HG02870 (cell line): ENCODE data around the gene IFT27.

Experiments
- ATAC-seq: cut with Tn5 transposase; IDR thresholded peaks from one replicate; pipeline ENCODE4 v1.9.1; 2021; ENCODE audit warnings: mild to moderate bottlenecking, moderate library complexity; ENCODE audit not compliant: unreplicated experiment

Gene IFT27

DNA sequence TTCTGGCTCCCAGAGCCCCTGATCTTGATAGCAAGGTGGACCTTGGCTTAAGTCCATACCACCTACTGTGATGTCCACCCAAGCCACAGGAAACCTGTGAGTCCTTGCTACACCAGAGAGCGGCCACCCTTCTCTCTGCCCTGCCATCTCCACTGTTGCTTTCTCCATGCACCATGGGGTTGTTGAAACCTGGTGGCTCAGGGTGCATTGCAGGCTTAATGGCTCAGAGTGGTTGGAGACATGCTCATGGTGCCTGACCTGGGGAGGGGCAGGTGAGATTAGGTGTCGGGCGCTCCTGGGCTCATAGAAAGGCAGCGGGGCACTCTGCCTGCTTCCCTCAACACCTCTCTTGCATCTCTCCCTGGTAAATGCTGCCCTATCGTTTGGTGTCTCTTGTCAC is 47.4 kb downstream of the IFT27 start:
- ATAC-seq: no peak

DNA sequence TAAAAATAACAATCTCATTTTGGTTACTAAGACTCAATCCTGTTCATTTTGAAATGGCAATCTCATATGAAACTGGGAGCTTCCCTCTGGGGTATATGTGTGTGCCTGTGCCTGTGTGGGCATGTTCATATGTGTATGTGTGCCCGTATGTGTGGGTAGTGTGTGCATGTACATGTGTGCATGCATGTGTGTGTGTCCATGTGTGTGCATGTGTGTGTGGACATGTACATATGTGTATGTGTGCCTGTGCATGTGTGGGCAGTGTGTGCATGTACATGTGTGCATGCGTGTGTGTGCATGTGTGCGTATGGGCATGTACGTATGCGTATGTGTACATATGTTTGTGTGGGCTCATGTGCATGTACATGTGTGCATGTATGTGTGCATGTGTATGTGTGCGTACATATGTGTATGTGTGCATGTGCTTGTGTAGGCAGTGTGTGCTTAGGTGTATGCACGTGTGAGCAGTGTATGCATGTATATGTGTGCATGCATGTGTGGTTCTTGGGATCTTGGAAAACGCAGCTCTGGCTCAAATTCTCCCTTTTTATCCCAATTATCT is 47.9 kb downstream of the IFT27 start:
- ATAC-seq: no peak

GRCh38 chr22:36727110-36727509 is 48.8 kb downstream of the IFT27 start:
- no peak for ATAC-seq

DNA sequence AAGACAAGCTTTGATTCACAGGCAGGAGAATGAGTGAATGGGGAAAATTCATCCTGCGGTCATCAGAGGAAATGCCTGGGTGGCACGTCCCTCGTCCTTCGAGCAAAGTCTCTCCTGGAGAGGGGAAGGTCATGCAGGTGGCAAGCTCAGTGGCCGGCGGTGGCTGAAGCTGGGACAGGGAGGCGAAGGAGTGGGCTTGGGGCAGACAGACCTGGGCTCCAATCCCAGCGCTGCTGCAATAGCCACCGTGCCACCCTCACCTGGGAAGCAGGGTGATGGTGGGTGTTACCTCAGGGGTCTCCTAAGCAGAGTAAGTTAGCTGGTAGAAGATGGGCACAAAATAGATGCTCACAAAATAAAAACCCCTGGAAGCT is 49.9 kb downstream of the IFT27 start:
- no peak for ATAC-seq

DNA sequence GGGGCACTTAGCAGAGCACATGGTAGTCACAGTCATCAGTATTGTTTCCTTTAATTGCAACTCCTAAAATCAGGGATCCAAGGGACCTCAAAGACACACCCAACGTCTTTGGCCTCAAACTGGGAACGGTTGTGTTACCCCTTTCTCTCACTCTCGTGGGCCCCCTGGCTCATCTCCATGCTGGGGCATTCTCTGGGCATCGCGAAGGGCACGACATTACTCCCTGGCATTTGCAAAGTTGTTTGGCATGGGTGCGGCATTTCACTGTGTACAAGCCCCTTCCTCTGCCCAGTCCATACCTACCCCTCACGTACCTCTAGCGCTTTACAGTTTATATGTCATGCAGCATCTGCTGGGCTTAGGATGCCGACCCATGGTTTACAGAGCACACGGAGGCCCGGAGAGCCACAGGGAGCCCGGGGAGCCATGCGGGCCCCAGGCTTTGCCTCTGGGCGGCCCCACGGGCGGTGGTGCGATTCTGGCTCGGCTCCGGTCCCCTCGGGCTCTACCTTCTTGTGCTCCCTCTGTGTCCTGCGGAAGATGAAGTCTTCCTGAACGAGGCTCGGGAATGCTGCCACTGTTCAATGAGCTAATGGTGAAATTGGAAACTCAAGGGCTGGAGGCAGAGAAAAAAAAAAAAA is 50.4 kb downstream of the IFT27 start:
- no peak for ATAC-seq

DNA sequence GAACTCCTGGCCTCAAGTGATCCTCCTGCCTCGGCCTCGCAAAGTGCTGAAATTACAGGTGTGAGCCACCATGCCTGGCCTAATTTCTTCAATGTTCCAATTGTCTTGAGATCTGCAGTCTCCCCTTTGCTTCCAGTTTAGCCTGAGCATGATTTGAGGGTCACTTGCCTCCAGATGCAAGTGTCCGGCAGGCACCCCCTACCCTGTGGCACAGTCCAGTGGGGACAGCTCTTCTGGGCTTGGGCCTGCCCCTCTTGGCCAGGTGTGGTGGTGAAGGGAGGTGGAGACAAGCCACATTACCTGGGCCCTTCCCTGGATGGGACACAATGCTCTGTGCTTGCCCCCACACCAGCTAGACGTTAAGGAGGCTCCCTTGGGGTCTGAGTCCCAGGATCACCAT is 51.1 kb downstream of the IFT27 start:
- ATAC-seq: no peak

- ATAC-seq: no peak
These were observed 53.9 kb downstream of the IFT27 start for GRCh38 chr22:36722055-36722454.

DNA sequence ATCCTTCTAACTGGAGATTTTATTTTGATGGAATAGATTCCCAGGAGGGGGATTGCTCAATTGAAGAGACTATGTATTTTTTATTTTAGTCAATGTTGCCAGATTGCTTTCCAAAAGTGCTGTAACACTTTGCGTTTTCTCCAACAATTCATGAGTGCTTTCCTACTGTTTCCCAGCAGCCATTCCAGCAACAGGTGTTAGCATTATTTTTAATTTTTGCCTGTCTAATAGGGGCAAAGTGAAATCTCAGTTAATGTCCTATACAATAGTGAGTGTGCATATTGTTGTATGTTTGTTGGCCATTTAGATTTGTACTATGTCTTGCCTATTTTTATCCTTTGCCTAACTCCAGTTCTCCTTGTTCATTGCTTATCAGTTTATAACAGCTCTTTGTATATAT is 60.3 kb downstream of the IFT27 start:
- no peak for ATAC-seq

DNA sequence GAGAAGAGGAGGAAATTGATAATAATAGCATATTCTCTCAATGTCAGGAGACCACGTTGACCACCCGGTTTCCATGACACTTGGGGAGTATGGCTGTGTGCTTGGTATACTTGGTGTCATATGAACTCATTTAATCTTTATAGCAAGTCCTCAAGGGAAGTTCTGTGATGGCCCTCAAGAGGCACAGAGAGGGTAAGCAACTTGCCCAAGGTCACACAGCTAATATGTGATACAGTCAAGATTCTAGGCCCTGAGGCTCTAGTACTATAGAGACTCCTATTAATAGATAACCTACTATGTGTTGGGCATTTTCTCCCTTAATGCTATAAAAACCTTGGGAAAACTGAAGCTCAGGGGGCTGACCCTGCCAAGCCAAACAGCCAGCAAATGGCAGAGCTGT is 61.8 kb downstream of the IFT27 start:
- ATAC-seq: no peak

DNA sequence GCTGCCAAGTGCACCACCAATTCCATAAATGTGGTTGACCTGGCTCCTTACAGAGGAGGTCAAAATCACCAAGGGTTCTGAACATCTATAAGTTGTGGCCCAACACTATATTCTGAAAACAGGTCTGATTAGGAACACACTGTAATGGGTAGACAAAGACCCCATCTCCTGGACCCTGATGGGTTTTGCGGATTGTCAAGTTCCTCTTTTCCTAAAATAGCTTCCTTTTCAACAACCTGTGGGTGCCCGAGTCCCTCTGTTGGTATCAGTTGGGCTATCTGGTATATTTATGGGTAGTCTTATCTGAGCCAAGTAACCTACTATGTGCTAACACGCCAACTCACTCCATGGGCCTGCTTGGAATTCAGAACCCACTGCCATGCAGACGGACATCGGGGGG is 62.5 kb downstream of the IFT27 start:
- ATAC-seq: no peak
